NK-92 treated with Interleukin-12 subunit alpha and Interleukin-12 subunit beta, amount 100 ng/mL, for 24 hours (cell line): ENCODE results near the gene PRPSAP2.
"Not testable (repeated sequence)": the region's sequence is repeated elsewhere in the genome, so short reads cannot be mapped to it uniquely, and the experiment has no call there.

Experiments
- DNase-seq: peaks from one replicate; lab custom pipeline; 2025; lab: John Stamatoyannopoulos, UW

Gene PRPSAP2

DNA sequence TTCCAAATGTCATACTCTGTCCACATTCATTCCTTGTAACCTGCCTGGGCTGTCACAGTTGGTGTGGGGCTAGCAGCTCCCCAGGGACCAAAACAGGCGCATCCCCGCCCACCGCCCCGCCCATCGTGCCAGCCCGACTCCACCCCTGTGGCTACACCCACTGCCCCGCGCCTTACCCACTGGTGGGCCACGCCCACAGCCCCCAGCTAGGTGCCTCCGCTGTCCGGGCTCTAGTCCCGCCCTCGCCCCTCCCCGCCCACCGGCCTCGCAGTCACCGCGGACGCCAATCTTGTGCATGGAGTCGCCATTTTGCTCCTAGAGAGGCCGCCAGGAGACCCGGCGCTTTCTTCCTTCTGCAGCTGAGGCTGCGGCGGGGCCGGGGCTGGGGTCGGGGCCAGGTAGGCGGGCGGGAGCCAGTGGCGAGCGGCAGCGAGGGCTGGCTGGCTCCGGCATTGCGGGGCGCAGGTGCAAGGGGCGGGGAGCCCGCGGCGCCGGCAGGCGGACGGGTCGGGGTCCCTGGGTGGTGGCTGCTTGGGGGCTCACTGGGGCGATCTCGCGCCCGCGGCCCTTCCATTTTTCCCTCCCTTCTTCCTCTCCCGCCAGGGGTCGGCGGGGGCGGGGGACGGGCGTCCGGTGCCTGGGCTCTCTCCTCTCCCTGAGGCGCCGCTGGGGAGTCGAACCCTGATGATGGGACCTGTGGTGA, at the start of gene PRPSAP2:
TSS of gene PRPSAP2 (plus strand) at position 268 of the 703 bp plus-strand sequence. CDS start 7,703 bp downstream, outside the sequence.
- DNase-seq, result peak; percentile 86

GRCh38 chr17:18815924-18816323, 42.0 kb upstream of the PRPSAP2 start:
- DNase-seq, result not testable (repeated sequence)

DNA sequence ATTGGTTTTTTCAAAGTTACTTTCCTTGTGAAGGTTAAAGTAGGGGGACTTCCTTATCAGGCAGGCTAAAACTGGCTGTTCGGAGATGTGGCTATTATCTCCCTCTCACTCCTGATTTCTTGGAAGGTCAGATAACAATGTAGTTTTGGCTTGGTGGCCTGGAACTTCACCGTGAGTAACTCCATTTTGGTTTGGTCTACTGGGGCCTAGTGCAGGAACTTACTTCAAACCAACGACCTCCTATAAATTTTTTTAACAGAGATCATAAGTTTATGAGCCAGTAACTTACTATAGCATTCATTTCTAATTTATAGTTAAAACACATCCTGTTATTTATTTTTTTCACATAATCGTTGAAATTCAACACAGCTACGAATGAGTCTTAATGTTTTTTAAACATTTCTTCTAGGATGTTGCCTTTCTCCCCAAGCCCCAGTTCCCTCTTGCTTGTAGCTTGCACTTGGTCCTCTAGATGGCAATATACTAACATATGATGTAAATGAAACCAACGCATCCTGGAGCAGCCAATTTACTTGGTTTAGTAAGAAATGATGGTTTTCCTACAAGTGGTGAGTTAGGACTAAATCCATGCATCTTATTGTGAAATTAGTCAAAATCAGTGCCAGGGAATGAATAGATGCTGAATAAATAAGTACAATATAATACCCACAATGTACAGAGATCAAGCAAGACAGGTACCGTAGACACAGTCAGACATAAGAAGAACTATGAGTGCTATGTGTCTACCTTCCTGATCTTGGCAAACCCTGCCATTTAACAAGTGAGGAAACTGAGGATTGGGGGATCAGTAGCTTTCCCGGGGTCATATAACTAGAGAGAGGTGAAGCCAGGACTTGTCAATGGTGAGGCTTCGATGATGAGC, 41.2 kb upstream of the PRPSAP2 start:
- not testable (repeated sequence) for DNase-seq

- DNase-seq, result not testable (repeated sequence)
Observed at GRCh38 chr17:18821430-18821829, 36.5 kb upstream of the PRPSAP2 start.

DNA sequence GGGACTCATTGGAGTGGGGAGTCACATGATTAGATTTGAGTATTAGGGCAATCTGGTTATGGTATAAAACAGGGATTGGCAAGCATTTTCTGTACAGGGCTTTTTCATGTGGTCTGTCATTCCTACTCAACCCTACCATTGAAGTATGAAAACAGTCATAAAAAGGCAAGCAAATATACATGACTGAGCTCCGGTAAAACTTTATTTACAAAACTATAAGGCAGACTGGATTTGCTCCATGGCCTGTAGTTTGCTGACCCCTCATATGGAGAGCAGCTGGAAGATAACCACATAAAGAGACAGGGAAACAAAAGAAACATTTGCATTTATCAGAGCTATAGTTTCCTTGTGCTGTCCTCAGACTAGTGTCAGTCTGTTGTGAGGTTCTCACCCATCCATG, 30.3 kb upstream of the PRPSAP2 start:
- DNase-seq, result not testable (repeated sequence)

- DNase-seq, result no peak
Observed at GRCh38 chr17:18848501-18848900, 9.4 kb upstream of the PRPSAP2 start.

DNA sequence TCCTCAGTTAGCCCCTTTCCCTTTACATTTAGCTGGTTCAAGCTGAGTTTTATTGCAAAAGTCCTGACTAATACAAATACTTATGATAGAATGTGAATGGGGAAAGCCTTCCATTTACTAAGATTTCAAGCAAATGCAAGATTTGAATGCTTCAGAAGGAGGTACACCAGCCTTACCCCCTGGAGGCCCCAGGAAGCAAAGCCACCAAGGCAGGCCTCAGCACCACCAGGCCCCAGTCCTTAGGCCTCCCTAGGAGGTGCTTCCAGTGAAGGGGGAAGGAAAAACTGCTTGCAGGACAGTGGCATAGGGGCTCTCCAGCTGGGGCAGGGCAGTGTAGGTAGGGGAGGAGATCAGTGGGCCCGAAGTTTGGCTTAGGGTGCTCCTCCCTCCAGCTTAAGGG, 7.3 kb upstream of the PRPSAP2 start:
- DNase-seq, result no peak

GRCh38 chr17:18851201-18851600, 6.7 kb upstream of the PRPSAP2 start:
- DNase-seq, result no peak

DNA sequence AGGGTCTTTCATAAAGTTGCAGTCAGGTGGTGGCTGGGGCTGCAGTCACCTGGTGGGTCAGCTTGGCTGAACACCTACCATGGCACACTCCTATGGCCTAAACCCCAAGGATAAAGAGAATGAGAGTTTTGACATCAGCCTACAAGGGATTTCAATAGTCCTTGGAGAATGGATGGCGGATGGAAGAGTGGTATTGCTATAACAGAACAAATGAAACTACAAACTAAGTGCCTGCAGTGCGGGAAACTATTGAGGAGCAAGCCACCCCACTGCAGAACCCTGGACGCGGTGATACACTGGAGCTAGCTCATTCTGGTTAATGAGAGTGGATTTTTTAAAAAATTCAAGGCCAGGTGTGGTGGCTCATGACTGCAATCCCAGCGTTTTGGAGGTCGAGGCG, 3.0 kb upstream of the PRPSAP2 start:
- no peak for DNase-seq

GRCh38 chr17:18855831-18856569, 1.9 kb upstream of the PRPSAP2 start:
- peak; percentile 70 for DNase-seq

GRCh38 chr17:18856570-18856915, 1.4 kb upstream of the PRPSAP2 start:
- DNase-seq, result no peak

- no peak for DNase-seq
Observed at GRCh38 chr17:18858567-18859245, 775 bp downstream of the PRPSAP2 start.

- no peak for DNase-seq
Observed at GRCh38 chr17:18859256-18859655, 1.3 kb downstream of the PRPSAP2 start.

DNA sequence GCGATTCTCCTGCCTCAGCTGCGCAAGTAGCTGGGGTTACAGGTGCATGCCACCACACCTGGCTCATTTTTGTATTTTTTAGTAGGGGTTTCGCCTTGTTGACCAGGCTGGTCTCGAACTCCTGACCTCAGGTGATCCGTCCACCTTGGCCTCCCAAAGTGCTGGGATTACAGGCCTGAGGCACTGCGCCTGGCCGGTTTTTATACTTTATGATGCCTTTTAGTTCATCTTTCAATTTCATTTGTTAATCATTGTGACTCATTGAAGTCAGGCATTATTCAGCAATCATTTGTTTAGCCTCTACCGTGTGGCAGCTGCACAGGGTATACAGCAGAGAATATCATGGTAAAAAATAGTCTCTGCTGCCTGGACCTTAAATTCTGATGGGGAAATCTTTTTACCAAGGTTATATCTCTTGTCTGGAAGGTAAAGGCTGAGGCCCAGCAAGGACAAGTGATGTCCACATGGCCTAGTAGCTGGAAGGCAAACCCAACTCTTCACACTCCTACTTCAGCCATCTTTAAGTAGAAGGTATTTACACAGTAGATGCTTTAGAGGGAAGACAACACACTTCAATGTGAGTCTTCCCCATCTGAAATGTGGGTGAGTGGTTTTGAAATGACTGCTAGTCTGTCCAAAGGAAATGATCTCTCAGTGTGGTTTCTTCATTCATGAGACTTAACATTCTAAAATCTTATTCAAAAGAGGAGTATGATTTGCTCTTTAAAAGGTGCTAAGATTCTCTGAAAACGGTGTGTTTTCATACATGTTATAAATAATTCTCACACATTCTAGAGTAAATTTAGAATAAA, 2.4 kb downstream of the PRPSAP2 start:
- DNase-seq, result no peak

DNA sequence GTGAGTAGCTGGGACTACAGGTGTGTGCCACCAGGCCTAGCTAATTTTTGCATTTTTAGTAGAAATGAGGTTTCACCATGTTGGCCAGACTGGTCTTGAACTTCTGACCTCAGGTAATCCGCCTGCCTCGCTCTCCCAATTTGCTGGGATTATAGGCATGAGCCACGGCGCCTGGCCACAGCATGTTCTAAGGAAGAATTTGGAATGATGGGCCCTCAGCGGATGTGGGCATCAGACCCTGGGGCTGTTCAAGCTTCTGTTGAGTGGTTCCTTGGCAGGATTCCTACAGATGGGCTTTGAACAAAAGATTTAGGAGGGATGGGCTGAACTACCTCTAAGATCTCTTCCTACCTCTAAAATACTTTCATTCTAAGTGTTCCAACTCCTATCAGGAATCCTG, 4.1 kb downstream of the PRPSAP2 start:
- no peak for DNase-seq

- not testable (repeated sequence) for DNase-seq
Observed at GRCh38 chr17:18864996-18865395, 7.1 kb downstream of the PRPSAP2 start.

GRCh38 chr17:18866866-18867813, 9.2 kb downstream of the PRPSAP2 start:
- DNase-seq, result no peak

- no peak for DNase-seq
Observed at GRCh38 chr17:18877104-18877645, 19.2 kb downstream of the PRPSAP2 start.

GRCh38 chr17:18888766-18889290, 30.9 kb downstream of the PRPSAP2 start:
- no peak for DNase-seq
